OCI-LY1 (cell line): ENCODE data around the gene PGLYRP1.

Experiments
- H2AFZ ChIP-seq: fragments of 200-600 bp; sonication (generic), shearing (Covaris generic); 2 replicates; pipeline ENCODE4 v1.6.0; 2014; ENCODE audit warnings: antibody characterized with exemption, mild to moderate bottlenecking, low read length
- H3F3A ChIP-seq: fragments of 200-600 bp; sonication (generic), shearing (Covaris generic); 2 replicates; pipeline ENCODE4 v1.6.0; 2014; ENCODE audit warnings: mild to moderate bottlenecking, antibody characterized with exemption, low read length, moderate library complexity; ENCODE audit not compliant: insufficient read depth
- H3K27ac ChIP-seq: fragments of 200-600 bp; sonication (generic); 2 replicates; pipeline ENCODE4 v1.5.1; 2014; ENCODE audit warnings: low read length, mixed run types, mild to moderate bottlenecking, low read depth; ENCODE audit not compliant: poor library complexity, severe bottlenecking
- H3K27me3 ChIP-seq: fragments of 200-600 bp; sonication (generic); 2 replicates; pipeline ENCODE4 v1.6.0; 2014; ENCODE audit warnings: antibody characterized with exemption, mild to moderate bottlenecking, low read length, moderate library complexity; ENCODE audit not compliant: insufficient read depth
- H3K36me3 ChIP-seq: fragments of 200-600 bp; sonication (generic); 2 replicates; pipeline ENCODE4 v1.6.1; 2014; ENCODE audit warnings: mild to moderate bottlenecking, antibody characterized with exemption, low read length, moderate library complexity, mixed read lengths; ENCODE audit not compliant: insufficient read depth
- H3K4me1 ChIP-seq: fragments of 200-600 bp; sonication (generic); 2 replicates; pipeline ENCODE4 v1.5.1; 2014; ENCODE audit warnings: mild to moderate bottlenecking, low read length, moderate library complexity; ENCODE audit not compliant: insufficient read depth, severe bottlenecking
- H3K4me2 ChIP-seq: fragments of 200-600 bp; sonication (generic), shearing (Covaris generic); 2 replicates; pipeline ENCODE4 v1.6.1; 2014; ENCODE audit warnings: low read length
- H3K4me3 ChIP-seq: fragments of 200-600 bp; sonication (generic); 2 replicates; pipeline ENCODE4 v1.5.1; 2014; ENCODE audit warnings: low read length, low read depth, mild to moderate bottlenecking, mixed read lengths; ENCODE audit not compliant: poor library complexity, severe bottlenecking
- H3K79me2 ChIP-seq: fragments of 200-600 bp; shearing (Covaris generic); 2 replicates; pipeline ENCODE4 v1.6.1; 2016; ENCODE audit warnings: mixed run types, low read length, mixed read lengths; ENCODE audit not compliant: insufficient read depth
- H3K9ac ChIP-seq: fragments of 200-600 bp; sonication (generic), shearing (Covaris generic); 2 replicates; pipeline ENCODE4 v1.6.1; 2014; ENCODE audit warnings: mild to moderate bottlenecking, low read length, mixed read lengths
- H3K9me2 ChIP-seq: fragments of 200-600 bp; sonication (generic), shearing (Covaris generic); 2 replicates; pipeline ENCODE4 v1.6.1; 2014; ENCODE audit warnings: low read depth, mild to moderate bottlenecking, low read length, mixed read lengths
- H3K9me3 ChIP-seq: fragments of 200-600 bp; shearing (Covaris generic); 2 replicates; pipeline ENCODE4 v1.6.1; 2014; ENCODE audit warnings: low read length, mixed read lengths
- H4K20me1 ChIP-seq: fragments of 200-600 bp; sonication (generic), shearing (Covaris generic); 2 replicates; pipeline ENCODE4 v1.6.0; 2016; ENCODE audit warnings: mild to moderate bottlenecking, low read length; ENCODE audit not compliant: insufficient read depth
- EZH2 ChIP-seq: fragments of 200-600 bp; sonication (generic), shearing (Covaris generic); IDR thresholded peaks from 2 replicates; pipeline ENCODE4 v1.8.0; 2017; ENCODE audit warnings: borderline replicate concordance, mixed run types, mild to moderate bottlenecking, antibody characterized with exemption, low read length, moderate library complexity, mixed read lengths
- TF ChIP-seq, protein P1 (sequence below): fragments of 200-600 bp; sonication (generic), shearing (Covaris generic); IDR thresholded peaks from 2 replicates; pipeline ENCODE4 v1.5.1; 2017; ENCODE audit warnings: mild to moderate bottlenecking, antibody characterized with exemption, low read length, moderate library complexity, mixed read lengths

Gene PGLYRP1

DNA sequence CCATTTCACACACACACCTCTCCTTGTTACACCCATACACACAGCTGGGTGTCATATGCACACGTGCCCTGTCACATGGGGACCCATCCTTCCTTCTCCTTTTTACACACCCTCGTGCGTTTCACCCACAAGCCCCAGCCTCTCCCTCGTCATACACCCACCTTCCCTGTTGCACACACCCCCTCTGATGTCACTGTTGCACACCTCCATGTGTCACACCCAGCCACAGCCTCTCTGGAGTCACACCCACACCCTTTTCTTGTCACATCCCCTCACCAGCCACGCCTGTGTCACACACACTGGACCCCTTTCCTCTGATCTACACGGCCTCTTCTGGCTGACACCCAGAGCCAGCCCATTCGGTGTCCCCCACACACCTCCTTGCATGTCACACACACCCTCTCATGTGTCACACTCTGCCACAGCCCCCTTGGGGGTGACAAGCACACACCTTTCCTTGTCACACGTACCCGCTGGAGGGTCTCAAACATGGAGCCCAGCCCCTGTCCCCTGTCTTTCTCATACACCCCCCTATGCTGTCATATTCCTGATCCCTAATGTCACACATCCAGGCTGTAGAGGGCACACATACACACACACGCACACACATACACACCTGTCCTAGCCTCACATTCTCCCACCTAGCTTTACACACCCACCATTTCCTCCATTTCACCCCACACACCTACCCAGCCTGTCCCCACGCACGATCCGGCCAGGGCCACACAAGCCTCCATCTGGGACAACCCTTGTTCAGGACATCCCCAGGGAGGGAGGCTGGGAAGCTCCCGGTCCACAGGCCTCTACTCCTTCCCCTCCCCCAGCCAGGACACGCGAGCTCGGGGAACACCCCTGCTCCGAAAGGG lies 50.5 kb downstream of the PGLYRP1 start:
- no peaks in the 10 kb centered on the region for H3K36me3 ChIP-seq

DNA sequence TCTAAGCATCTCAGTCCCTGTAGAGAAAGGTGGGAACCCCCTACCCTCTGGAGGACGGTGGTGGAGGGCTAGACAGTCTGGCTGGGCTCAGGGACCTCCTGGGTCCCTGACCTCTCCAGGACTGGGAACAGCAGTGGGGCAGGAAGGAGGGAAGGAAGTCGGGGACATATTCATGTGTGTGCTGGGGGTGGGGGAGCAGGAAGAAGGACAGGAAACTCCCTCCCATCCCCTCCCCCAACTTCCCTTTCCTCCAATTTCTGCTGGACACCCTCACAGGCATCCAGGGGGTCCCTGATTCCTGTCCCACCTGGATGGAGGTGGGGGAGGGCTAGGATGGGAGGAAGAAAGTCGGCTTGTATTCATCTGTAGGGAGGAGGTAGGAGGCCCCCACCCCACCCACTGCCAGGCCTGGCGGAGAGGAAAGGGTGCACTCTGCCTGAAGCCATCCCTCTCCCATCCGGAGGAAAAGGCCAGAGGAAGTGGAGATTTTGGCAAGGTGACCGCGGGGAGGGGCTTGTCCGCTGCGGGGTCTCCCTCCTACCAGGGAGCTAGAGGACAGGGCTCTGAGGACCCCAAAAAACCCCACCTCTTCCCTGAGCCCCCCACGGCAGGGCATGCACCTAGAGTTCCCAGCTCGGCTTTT lies 51.5 kb downstream of the PGLYRP1 start:
- Histone ChIP-seq H2AFZ (no peak overlapping the region), H3K4me1 (no peaks in the 10 kb centered on the region), H4K20me1 (no peaks in the 10 kb centered on the region), H3K27ac (no peak overlapping the region), H3K9ac (no peak overlapping the region), H3F3A (no peaks in the 10 kb centered on the region), H3K27me3 (peaks cover 12% of the 10 kb centered on the region; the same call in 1 of the 2 replicates), H3K79me2 (no peaks in the 10 kb centered on the region), H3K9me2 (no peaks in the 10 kb centered on the region), H3K9me3 (no peaks in the 10 kb centered on the region), H3K4me2 (no peak overlapping the region), H3K36me3 (no peaks in the 10 kb centered on the region), H3K4me3 (no peak overlapping the region)
- no peak for TF ChIP-seq EZH2
- TF ChIP-seq, protein P1, sequence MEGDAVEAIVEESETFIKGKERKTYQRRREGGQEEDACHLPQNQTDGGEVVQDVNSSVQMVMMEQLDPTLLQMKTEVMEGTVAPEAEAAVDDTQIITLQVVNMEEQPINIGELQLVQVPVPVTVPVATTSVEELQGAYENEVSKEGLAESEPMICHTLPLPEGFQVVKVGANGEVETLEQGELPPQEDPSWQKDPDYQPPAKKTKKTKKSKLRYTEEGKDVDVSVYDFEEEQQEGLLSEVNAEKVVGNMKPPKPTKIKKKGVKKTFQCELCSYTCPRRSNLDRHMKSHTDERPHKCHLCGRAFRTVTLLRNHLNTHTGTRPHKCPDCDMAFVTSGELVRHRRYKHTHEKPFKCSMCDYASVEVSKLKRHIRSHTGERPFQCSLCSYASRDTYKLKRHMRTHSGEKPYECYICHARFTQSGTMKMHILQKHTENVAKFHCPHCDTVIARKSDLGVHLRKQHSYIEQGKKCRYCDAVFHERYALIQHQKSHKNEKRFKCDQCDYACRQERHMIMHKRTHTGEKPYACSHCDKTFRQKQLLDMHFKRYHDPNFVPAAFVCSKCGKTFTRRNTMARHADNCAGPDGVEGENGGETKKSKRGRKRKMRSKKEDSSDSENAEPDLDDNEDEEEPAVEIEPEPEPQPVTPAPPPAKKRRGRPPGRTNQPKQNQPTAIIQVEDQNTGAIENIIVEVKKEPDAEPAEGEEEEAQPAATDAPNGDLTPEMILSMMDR: no peak

More for the DNA sequence above, 50.5 kb downstream of the PGLYRP1 start:
- H3K27ac ChIP-seq: no peak overlapping the region
- H3K4me1 ChIP-seq: no peaks in the 10 kb centered on the region
- H3K9me2 ChIP-seq: no peaks in the 10 kb centered on the region
- peaks cover 12% of the 10 kb centered on the region; the same call in 1 of the 2 replicates for H3K27me3 ChIP-seq
- no peaks in the 10 kb centered on the region for H3F3A ChIP-seq
- no peak overlapping the region for H3K4me2 ChIP-seq
- H2AFZ ChIP-seq: no peak overlapping the region
- no peak for TF ChIP-seq EZH2
- TF ChIP-seq, protein P1: no peak
- no peaks in the 10 kb centered on the region for H3K79me2 ChIP-seq
- H3K9me3 ChIP-seq: no peaks in the 10 kb centered on the region
- H4K20me1 ChIP-seq: no peaks in the 10 kb centered on the region
- no peak overlapping the region for H3K4me3 ChIP-seq
- H3K9ac ChIP-seq: no peak overlapping the region

DNA sequence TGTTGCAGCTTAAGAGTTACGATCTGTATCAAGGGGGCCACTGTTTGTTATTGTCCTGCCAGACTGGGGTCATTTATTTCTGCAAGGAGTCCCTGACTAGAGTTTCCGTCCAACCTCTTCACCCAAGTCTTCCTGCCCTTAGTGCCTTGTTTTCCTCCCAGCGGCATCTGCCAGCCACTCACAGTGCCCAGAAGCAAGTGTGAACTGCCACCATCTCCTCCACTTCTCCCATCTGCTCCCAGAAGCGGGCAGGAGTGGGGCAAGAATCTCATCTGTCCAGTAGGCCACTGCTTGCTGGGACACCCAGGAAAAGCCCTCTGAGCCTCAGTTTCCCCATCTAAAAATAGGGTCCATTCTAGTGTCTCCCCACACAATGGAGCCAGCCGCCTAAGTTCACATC lies 53.2 kb downstream of the PGLYRP1 start:
- Histone ChIP-seq H3K4me3 (no peak overlapping the region), H3K9me3 (no peaks in the 10 kb centered on the region), H3K27me3 (peaks cover 5% of the 10 kb centered on the region; the same call in 1 of the 2 replicates), H3K36me3 (no peaks in the 10 kb centered on the region), H3K9ac (no peak overlapping the region), H3K27ac (no peak overlapping the region), H3K4me2 (no peak overlapping the region), H3K9me2 (no peaks in the 10 kb centered on the region), H3K4me1 (no peaks in the 10 kb centered on the region), H3F3A (no peaks in the 10 kb centered on the region), H2AFZ (no peak overlapping the region), H3K79me2 (no peaks in the 10 kb centered on the region), H4K20me1 (no peaks in the 10 kb centered on the region)
- no peak for TF ChIP-seq EZH2
- TF ChIP-seq, protein P1: no peak
